Head of caudate nucleus (tissue), 42 donors: ENCODE measurements around the gene PRM2.

Experiments used
- DNase-seq, 42 donors: peaks; one replicate each; pipeline versions ENCODE4 v3.0.0 to v3.0.0-alpha.2; 2020 to 2021; ENCODE audit warnings: mixed read lengths in 7 of 42
- intact Hi-C: fragments of 100-400 bp; cut with DNase I; formaldehyde crosslinking; loops from one replicate; pipeline ENCODE4 v1.15.0; 2022

The PRM2 gene

GRCh38 chr16:11270602-11271162 lies 5.6 kb downstream of the PRM2 start:
- no peak for DNase-seq
- intact Hi-C loops, result no loop called here

GRCh38 chr16:11268921-11269375 lies 7.3 kb downstream of the PRM2 start, which contains the start of gene TNP2:
Gene TNP2, minus strand, starts transcription at chr16:11269325. Its CDS starts 63 bp downstream, at chr16:11269262.
- intact Hi-C loops, result no loop called here
- DNase-seq, result no peak

- DNase-seq, result no peak
- intact Hi-C loops, result no loop called here
Observed at GRCh38 chr16:11265124-11265523, 11.2 kb downstream of the PRM2 start.

- no peak for DNase-seq
- intact Hi-C loops, result no loop called here
Observed at GRCh38 chr16:11264155-11264832, 12.0 kb downstream of the PRM2 start.

- no peak for DNase-seq
- intact Hi-C loops, result no loop called here
Observed at GRCh38 chr16:11263737-11264136, 12.5 kb downstream of the PRM2 start.

GRCh38 chr16:11262915-11263314 lies 13.4 kb downstream of the PRM2 start:
- intact Hi-C loops, result no loop called here
- DNase-seq, result no peak

GRCh38 chr16:11260596-11260966 lies 15.7 kb downstream of the PRM2 start:
- intact Hi-C loops, result no loop called here

GRCh38 chr16:11259655-11260595 lies 16.4 kb downstream of the PRM2 start:
- intact Hi-C loops, result loop anchor here (5.0 kb wide), 1 partner anchor 293 kb away; no protein-coding TSS in a partner anchor
- DNase-seq, result no peak

More at GRCh38 chr16:11260596-11260966, 15.7 kb downstream of the PRM2 start:
- DNase-seq, result no peak

GRCh38 chr16:11258553-11259492 lies 17.5 kb downstream of the PRM2 start:
- intact Hi-C loops, result loop anchor here (5.0 kb wide), 1 partner anchor 292 kb away; no protein-coding TSS in a partner anchor
- peak; percentile 24 to 91 (median 74) for DNase-seq

- peak; percentile 33 to 89 (median 76) for DNase-seq
- intact Hi-C loops, result loop anchor here (2.0 to 5.0 kb wide), 2 partner anchors 87 to 290 kb away; partner anchors contain the start of gene RMI2
Observed at GRCh38 chr16:11257131-11257938, 18.9 kb downstream of the PRM2 start.

GRCh38 chr16:11256661-11257130 lies 19.6 kb downstream of the PRM2 start:
- intact Hi-C loops, result loop anchor here (2.0 to 5.0 kb wide), 2 partner anchors 88 to 289 kb away; partner anchors contain the start of gene RMI2

GRCh38 chr16:11255737-11256660 lies 20.3 kb downstream of the PRM2 start, which contains the start of gene SOCS1:
Gene SOCS1, minus strand, starts transcription at chr16:11256204. Its CDS starts 726 bp downstream, at chr16:11255478.
- peak; percentile 40 to 93 (median 84) for DNase-seq
- intact Hi-C loops, result loop anchor here (2.0 to 5.0 kb wide), 2 partner anchors 89 to 289 kb away; partner anchors contain the start of gene RMI2

More at GRCh38 chr16:11256661-11257130, 19.6 kb downstream of the PRM2 start:
- DNase-seq, result peak in 27 of 42 donors; percentile 14 to 61 (median 30)

- intact Hi-C loops, result loop anchor here (5.0 kb wide), 1 partner anchor 288 kb away; no protein-coding TSS in a partner anchor
- peak in 24 of 42 donors; percentile 5 to 49 (median 22) for DNase-seq
Observed at GRCh38 chr16:11254913-11255736, 21.2 kb downstream of the PRM2 start.

- intact Hi-C loops, result no loop called here
- no peak for DNase-seq
Observed at GRCh38 chr16:11253995-11254912, 22.0 kb downstream of the PRM2 start.
